B cell (primary cell): ENCODE measurements around the gene NUP98.

Source experiments
- EZH2 ChIP-seq: IDR thresholded peaks from 2 replicates; pipeline ENCODE4 v1.6.1; 2012; ENCODE audit warnings: borderline replicate concordance, low read depth, mild to moderate bottlenecking, moderate library complexity, low read length; ENCODE audit not compliant: insufficient read depth, poor library complexity, severe bottlenecking
- TF ChIP-seq, protein P1 (sequence below): fragments of 200-600 bp; IDR thresholded peaks from one replicate; pipeline ENCODE4 v1.8.0; 2022; ENCODE audit warnings: antibody characterized with exemption, mild to moderate bottlenecking

DNA sequence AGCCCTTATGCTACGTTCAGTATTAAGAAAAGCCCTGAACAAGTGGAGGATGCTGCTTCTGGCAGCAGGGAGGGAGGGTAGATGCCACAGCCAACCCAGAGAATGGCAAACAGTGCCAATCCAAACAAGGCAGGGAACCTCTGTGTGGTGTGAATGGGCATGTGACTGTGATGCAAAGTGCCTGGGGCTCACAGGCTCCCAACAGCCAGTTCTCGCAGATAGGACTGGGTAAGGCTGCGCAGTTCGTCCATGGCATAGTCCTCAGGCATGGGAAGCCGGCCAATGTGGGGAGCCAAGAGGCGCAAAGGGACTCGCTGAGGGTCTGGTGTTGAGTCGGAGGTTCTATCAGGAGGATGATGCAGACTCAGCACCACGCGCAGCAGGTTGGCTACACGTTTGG, 121.4 kb downstream of the NUP98 start:
- TF ChIP-seq, protein P1, sequence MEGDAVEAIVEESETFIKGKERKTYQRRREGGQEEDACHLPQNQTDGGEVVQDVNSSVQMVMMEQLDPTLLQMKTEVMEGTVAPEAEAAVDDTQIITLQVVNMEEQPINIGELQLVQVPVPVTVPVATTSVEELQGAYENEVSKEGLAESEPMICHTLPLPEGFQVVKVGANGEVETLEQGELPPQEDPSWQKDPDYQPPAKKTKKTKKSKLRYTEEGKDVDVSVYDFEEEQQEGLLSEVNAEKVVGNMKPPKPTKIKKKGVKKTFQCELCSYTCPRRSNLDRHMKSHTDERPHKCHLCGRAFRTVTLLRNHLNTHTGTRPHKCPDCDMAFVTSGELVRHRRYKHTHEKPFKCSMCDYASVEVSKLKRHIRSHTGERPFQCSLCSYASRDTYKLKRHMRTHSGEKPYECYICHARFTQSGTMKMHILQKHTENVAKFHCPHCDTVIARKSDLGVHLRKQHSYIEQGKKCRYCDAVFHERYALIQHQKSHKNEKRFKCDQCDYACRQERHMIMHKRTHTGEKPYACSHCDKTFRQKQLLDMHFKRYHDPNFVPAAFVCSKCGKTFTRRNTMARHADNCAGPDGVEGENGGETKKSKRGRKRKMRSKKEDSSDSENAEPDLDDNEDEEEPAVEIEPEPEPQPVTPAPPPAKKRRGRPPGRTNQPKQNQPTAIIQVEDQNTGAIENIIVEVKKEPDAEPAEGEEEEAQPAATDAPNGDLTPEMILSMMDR, result no peak
- TF ChIP-seq EZH2, result no peak
